Measurements from ENCODE around the gene CBFA2T2.

Gene CBFA2T2

DNA sequence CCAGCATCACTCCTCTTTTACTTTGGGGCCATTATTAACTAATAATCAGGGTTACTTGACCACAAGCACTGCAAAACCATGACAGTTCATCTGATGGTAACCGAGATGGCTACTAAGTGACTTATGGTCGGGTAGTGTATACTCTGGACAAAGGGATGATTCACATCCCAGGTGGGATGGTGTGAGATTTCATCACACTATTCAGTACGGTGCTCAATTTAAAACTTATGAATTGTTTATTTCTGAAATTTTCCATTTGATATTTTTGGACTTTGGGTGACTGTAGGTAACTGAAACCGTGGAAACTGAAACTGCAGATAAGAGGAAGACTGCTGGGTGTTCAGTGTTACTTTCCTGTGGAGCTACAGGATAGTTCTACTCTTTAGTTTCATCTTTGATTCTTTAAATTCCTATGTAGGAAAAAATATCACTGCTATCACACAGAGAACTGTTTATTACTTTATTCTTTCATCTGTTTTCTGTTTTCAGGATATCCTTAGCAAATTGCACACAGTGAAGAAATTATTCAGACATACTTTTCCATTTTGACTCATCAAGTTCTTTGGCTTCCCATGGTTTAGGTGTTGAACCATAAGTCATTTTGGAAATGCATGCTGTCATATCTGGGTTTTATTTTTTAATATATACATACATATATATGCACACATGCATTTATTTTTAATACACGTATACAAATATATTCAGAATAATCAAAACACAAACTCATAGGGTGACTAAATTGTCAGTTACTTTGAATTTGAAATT lies 113.1 kb downstream of the CBFA2T2 start:
- DNase-seq (ENCODE audit: low read depth) = peak; percentile 4
- TF ChIP-seq, protein P1, sequence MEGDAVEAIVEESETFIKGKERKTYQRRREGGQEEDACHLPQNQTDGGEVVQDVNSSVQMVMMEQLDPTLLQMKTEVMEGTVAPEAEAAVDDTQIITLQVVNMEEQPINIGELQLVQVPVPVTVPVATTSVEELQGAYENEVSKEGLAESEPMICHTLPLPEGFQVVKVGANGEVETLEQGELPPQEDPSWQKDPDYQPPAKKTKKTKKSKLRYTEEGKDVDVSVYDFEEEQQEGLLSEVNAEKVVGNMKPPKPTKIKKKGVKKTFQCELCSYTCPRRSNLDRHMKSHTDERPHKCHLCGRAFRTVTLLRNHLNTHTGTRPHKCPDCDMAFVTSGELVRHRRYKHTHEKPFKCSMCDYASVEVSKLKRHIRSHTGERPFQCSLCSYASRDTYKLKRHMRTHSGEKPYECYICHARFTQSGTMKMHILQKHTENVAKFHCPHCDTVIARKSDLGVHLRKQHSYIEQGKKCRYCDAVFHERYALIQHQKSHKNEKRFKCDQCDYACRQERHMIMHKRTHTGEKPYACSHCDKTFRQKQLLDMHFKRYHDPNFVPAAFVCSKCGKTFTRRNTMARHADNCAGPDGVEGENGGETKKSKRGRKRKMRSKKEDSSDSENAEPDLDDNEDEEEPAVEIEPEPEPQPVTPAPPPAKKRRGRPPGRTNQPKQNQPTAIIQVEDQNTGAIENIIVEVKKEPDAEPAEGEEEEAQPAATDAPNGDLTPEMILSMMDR (IDR thresholded peaks at IDR 0.05; ENCODE audit: low read length, missing control alignments) = no peak
- no peak overlapping the region for H3K4me3 ChIP-seq (replicated peaks; ENCODE audit: low read depth, low read length)

DNA sequence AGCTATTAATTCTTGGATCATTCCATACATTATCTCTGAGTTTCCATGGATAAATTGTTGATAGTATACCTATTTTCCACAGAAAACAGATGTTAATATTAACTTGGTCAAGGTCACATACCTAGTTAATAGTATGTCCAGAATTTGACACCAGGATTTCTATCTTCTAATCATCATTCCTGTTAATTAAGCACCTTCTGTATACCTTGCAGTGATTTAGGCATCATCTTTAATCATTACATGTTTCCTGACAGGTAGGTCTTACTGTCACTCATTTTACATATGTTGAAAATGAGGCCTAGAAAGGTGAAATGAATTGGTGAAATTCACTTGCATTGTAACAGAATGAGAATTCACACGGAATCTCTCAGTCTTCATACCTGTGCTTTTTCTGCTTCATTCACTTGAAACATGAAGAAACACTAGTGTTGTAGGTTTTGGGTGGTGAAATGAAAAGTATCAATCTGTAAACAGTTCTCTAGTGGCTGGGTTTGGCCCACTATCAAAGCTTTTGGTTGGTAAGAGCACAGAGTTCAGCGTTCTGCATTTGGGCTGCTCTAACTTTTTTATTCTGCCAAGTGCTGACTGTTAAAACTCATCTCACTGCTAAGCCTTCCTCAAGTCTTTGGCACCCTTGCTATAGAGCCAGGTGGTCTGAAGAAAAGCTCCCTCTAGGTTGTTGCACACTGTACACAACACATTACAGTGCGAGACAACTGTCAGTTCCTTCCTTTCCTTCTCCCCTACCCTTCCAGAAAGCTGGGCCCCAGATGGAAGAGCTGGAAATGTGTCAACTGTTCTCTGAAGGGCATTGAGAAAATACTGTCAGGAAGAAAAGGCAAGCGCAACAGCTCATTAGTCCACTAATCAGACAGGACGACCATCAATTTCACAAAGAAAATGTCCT lies 114.4 kb downstream of the CBFA2T2 start:
- H3K4me3 ChIP-seq (replicated peaks; ENCODE audit: low read depth, low read length) = no peak overlapping the region
- TF ChIP-seq, protein P1 (IDR thresholded peaks at IDR 0.05; ENCODE audit: low read length, missing control alignments) = no peak
- no peak for DNase-seq (ENCODE audit: low read depth)

DNA sequence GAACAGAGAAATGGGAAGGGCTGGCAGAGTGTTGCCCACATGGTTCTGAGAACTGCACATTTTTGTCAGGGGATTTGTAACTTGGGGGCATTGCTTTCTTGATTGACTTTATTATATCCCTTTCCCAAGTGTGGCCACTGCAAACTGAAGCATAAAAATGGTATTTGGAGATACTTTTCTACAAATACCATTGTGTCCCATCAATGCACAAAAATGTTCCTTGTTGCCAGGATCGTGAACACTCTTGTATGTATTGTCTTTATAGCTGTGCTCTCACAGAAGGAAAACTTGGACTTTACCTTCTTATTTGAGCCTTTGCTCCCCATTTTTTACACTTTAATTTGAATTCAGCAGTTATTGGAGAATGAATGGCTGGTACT lies 115.1 kb downstream of the CBFA2T2 start:
- no peak for DNase-seq (ENCODE audit: low read depth)
- H3K4me3 ChIP-seq (replicated peaks; ENCODE audit: low read depth, low read length) = no peak overlapping the region
- TF ChIP-seq, protein P1 (IDR thresholded peaks at IDR 0.05; ENCODE audit: low read length, missing control alignments) = no peak

DNA sequence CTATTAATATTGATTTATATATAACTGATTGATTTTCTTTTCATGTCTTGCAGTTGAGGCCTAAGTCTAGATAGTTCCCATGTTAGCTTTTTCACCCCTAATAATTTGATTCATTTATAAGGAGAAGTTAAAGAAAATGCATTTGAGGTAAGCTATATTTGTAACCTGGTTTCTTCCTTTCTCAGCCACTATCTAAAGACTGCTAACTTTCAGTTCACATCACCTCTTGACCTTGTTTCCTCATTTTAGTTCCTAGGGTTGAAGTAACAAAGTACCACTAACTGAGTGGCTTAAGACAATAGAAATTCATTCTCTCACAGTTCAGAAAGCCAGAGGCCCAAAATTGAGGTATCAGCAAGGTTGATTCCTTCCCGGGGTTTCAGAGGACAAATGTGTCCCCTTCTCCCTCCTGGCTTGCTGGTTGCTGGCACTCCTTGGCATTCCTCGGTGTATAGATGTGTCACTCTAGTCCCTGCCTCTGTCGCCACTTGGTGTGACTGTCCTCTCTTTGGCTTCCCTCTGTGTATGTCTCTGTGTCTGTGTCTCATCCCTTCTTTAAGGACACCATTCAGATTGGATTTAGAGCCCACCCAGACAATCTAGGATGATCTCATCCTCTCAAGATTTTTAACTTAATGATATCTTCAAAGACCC lies 116.3 kb downstream of the CBFA2T2 start:
- TF ChIP-seq, protein P1 (IDR thresholded peaks at IDR 0.05; ENCODE audit: low read length, missing control alignments) = no peak
- H3K4me3 ChIP-seq (replicated peaks; ENCODE audit: low read depth, low read length) = no peak overlapping the region
- no peak for DNase-seq (ENCODE audit: low read depth)

DNA sequence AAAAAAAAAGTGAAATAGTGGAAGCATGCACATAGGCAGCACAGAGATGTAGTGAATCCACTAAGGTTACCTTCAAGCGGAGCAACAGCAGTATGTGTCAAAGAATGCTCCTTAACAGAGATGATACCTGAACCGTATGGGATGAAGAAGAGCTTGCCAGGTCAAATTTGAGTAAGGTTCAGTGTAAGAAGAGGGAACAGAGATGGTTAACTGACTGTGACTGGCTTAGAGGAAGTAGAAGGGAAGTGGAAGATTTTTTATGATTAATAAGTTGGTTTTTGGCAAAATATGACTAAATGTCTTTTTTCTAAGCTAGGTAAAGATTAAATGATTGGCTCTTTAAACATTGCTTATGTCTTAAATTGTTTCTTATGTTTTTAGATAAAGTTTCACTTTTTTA lies 119.6 kb downstream of the CBFA2T2 start:
- DNase-seq (ENCODE audit: low read depth) = no peak
- TF ChIP-seq, protein P1 (IDR thresholded peaks at IDR 0.05; ENCODE audit: low read length, missing control alignments) = no peak
- no peak overlapping the region for H3K4me3 ChIP-seq (replicated peaks; ENCODE audit: low read depth, low read length)

DNA sequence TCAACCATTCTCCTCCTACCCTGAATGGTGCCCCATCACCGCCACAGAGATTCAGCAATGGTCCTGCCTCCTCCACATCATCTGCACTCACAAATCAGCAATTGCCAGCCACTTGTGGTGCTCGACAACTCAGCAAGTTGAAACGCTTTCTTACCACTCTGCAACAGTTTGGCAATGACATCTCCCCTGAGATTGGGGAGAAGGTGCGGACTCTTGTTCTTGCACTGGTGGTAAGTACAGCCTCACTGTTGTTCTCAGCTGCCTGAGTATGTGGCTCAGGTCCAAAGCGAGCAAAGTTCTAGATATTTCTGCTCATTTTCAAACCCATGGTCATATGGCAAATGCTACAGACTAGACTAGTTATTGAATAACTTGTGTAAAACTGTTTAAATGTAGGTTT lies 121.2 kb downstream of the CBFA2T2 start:
- TF ChIP-seq, protein P1 (IDR thresholded peaks at IDR 0.05; ENCODE audit: low read length, missing control alignments) = no peak
- DNase-seq (ENCODE audit: low read depth) = no peak
- no peak overlapping the region for H3K4me3 ChIP-seq (replicated peaks; ENCODE audit: low read depth, low read length)
